Uterus (tissue), 2 donors: ENCODE data around the gene PSMB3.

ENCODE experiments used
- POLR2A ChIP-seq, 2 donors: fragments of 450-650 bp; IDR thresholded peaks; one replicate each; pipeline ENCODE4 v1.6.1; 2016; ENCODE audit warnings: antibody characterized with exemption in 2 of 2, mild to moderate bottlenecking in 1 of 2, moderate library complexity in 1 of 2
- TF ChIP-seq, protein P1 (sequence below), 4 experiments: fragments of 200-600 bp in 2 of 4; fragments of 450-650 bp in 2 of 4; sonication (generic) in 2 of 4; IDR thresholded peaks; one replicate each; pipeline ENCODE4 v1.5.1; 2016 to 2019; ENCODE audit warnings: antibody characterized with exemption in 4 of 4, mild to moderate bottlenecking in 2 of 4, moderate library complexity in 1 of 4

DNA sequence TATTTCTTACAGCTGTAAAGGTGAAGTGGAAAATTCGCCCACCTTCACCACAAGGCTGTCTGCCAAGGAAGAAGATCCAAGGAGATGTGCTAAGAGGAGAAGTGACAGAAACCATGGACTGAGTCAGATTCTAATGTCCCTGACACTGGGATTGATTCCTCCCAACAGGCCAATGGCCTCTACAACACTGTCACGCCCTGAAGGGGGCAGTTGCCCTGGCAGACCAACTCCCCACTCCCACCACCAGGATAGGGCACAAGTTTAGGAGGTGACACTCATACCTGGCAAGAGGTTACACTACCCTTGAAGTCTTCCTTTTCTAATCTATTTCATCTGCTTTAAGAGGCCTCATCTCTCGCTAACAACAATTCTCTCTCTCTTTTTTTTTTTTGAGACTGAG lies 30.7 kb downstream of the PSMB3 start:
- TF ChIP-seq POLR2A (IDR thresholded peaks at IDR 0.05): no peak
- TF ChIP-seq, protein P1, sequence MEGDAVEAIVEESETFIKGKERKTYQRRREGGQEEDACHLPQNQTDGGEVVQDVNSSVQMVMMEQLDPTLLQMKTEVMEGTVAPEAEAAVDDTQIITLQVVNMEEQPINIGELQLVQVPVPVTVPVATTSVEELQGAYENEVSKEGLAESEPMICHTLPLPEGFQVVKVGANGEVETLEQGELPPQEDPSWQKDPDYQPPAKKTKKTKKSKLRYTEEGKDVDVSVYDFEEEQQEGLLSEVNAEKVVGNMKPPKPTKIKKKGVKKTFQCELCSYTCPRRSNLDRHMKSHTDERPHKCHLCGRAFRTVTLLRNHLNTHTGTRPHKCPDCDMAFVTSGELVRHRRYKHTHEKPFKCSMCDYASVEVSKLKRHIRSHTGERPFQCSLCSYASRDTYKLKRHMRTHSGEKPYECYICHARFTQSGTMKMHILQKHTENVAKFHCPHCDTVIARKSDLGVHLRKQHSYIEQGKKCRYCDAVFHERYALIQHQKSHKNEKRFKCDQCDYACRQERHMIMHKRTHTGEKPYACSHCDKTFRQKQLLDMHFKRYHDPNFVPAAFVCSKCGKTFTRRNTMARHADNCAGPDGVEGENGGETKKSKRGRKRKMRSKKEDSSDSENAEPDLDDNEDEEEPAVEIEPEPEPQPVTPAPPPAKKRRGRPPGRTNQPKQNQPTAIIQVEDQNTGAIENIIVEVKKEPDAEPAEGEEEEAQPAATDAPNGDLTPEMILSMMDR (IDR thresholded peaks at IDR 0.05): no peak
